Measurements from ENCODE around the gene ZNF33B.

DNA sequence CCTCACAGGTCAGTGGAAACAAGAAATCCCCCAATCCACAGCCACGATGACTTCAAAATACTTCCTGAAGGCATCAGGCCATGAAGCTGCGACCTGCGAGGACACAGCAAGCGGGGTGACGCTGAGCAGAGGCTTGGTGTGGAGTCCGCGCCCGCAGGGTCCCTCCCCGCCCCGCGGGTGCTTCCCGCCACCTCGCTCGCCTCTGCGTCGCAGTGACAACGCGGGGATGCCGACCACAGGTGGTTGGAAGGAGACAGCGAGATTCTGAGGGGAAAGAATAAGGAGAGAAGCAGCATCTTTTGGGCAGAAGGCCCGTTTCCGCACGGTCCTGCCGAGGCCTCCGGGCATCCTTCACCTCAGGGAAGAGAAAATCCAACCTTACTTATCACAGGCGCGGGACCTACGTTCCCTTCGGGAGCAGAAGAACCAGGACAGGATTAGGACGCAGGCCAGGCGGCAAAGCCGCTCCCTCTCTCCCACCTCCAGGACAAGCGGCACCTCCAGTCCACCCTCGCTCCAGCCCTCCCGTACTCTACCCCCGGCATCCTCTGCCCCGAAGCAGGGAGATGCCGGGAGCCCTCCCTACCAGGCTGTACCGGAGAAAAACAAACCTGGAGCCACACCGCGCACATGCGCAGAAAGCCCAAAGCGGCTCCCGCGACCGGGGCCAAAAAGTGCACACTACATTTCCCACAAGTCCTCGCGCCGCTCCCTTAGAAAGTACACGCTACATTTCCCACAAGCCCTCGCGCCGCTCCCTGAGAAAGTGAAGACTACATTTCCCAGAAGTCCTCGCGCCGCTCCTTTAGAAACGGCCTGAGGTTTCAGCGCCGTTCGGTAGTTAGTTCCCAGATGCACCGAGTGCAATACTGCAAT is 85.9 kb downstream of the ZNF33B start:
- TF ChIP-seq TCF4 (CRISPR knock-in tag; IDR thresholded peaks at IDR 0.05; ENCODE audit: borderline replicate concordance) (no peak), ZC3H10 (CRISPR knock-in tag; IDR thresholded peaks at IDR 0.05) (no peak), ZNF8 (CRISPR knock-in tag; IDR thresholded peaks at IDR 0.05) (no peak), BACH2 (CRISPR knock-in tag; IDR thresholded peaks at IDR 0.05; ENCODE audit: borderline replicate concordance) (no peak), CSDC2 (CRISPR knock-in tag; IDR thresholded peaks at IDR 0.05) (no peak)
- TF ChIP-seq, protein P1, sequence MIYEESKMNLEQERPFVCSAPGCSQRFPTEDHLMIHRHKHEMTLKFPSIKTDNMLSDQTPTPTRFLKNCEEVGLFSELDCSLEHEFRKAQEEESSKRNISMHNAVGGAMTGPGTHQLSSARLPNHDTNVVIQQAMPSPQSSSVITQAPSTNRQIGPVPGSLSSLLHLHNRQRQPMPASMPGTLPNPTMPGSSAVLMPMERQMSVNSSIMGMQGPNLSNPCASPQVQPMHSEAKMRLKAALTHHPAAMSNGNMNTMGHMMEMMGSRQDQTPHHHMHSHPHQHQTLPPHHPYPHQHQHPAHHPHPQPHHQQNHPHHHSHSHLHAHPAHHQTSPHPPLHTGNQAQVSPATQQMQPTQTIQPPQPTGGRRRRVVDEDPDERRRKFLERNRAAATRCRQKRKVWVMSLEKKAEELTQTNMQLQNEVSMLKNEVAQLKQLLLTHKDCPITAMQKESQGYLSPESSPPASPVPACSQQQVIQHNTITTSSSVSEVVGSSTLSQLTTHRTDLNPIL (CRISPR knock-in tag; IDR thresholded peaks at IDR 0.05; ENCODE audit: low read depth), result no peak
- TF ChIP-seq, protein P2, sequence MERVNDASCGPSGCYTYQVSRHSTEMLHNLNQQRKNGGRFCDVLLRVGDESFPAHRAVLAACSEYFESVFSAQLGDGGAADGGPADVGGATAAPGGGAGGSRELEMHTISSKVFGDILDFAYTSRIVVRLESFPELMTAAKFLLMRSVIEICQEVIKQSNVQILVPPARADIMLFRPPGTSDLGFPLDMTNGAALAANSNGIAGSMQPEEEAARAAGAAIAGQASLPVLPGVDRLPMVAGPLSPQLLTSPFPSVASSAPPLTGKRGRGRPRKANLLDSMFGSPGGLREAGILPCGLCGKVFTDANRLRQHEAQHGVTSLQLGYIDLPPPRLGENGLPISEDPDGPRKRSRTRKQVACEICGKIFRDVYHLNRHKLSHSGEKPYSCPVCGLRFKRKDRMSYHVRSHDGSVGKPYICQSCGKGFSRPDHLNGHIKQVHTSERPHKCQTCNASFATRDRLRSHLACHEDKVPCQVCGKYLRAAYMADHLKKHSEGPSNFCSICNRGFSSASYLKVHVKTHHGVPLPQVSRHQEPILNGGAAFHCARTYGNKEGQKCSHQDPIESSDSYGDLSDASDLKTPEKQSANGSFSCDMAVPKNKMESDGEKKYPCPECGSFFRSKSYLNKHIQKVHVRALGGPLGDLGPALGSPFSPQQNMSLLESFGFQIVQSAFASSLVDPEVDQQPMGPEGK (CRISPR knock-in tag; IDR thresholded peaks at IDR 0.05; ENCODE audit: borderline replicate concordance), result no peak
- TF ChIP-seq, protein P3, sequence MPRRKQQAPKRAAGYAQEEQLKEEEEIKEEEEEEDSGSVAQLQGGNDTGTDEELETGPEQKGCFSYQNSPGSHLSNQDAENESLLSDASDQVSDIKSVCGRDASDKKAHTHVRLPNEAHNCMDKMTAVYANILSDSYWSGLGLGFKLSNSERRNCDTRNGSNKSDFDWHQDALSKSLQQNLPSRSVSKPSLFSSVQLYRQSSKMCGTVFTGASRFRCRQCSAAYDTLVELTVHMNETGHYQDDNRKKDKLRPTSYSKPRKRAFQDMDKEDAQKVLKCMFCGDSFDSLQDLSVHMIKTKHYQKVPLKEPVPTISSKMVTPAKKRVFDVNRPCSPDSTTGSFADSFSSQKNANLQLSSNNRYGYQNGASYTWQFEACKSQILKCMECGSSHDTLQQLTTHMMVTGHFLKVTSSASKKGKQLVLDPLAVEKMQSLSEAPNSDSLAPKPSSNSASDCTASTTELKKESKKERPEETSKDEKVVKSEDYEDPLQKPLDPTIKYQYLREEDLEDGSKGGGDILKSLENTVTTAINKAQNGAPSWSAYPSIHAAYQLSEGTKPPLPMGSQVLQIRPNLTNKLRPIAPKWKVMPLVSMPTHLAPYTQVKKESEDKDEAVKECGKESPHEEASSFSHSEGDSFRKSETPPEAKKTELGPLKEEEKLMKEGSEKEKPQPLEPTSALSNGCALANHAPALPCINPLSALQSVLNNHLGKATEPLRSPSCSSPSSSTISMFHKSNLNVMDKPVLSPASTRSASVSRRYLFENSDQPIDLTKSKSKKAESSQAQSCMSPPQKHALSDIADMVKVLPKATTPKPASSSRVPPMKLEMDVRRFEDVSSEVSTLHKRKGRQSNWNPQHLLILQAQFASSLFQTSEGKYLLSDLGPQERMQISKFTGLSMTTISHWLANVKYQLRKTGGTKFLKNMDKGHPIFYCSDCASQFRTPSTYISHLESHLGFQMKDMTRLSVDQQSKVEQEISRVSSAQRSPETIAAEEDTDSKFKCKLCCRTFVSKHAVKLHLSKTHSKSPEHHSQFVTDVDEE (CRISPR knock-in tag; IDR thresholded peaks at IDR 0.05), result no peak

All from SK-N-SH treated with all-trans-retinoic acid at 6 μM for 48 hours (cell line).